ENCODE data around the gene MAML3. TPM values are rescaled to one million over a fixed set of nuclear protein-coding genes. Genes with fewer than 3 reads are reported as not detected.

The MAML3 gene
- total RNA-seq, 6 donors from 2014 or later = 9.6 to 31.4 (median 14.5) TPM

- Histone ChIP-seq H3K36me3 (no peaks in the 10 kb centered on the region), H3K9me3 (no peaks in the 10 kb centered on the region), H3K27ac (no peak overlapping the region), H3K27me3 (no peaks in the 10 kb centered on the region), H3K4me3 (no peak overlapping the region), H3K4me1 (peaks cover 0 to 19% (median 14%) of the 10 kb centered on the region in 4 donors)
- DNase-seq (no peak), ATAC-seq (ENCODE audit: low FRiP score in 2 of 2) (no peak)
- TF ChIP-seq POLR2A (IDR thresholded peaks at IDR 0.05) (no peak), CTCF (IDR thresholded peaks at IDR 0.05) (no peak), POLR2AphosphoS5 (IDR thresholded peaks at IDR 0.05) (no peak), EP300 (IDR thresholded peaks at IDR 0.05) (no peak)
- 78 to 91% methylated on average over 3 of the region's 3 CpGs for WGBS, 2 donors
These were observed 308.4 kb downstream of the MAML3 start for GRCh38 chr4:139845453-139846093.

- H3K27ac ChIP-seq = peak overlapping the region in 1 of 4 donors; percentile 61
- H3K4me1 ChIP-seq = peaks cover 6 to 23% (median 17%) of the 10 kb centered on the region in 4 donors
- no peaks in the 10 kb centered on the region for H3K27me3 ChIP-seq
- no peak overlapping the region for H3K4me3 ChIP-seq
- no peaks in the 10 kb centered on the region for H3K36me3 ChIP-seq
- ATAC-seq (ENCODE audit: low FRiP score in 2 of 2) = no peak
- TF ChIP-seq POLR2AphosphoS5 (IDR thresholded peaks at IDR 0.05) (no peak), EP300 (IDR thresholded peaks at IDR 0.05) (no peak), POLR2A (IDR thresholded peaks at IDR 0.05) (no peak), CTCF (IDR thresholded peaks at IDR 0.05) (no peak)
- H3K9me3 ChIP-seq = no peaks in the 10 kb centered on the region
- DNase-seq = no peak
These were observed 309.4 kb downstream of the MAML3 start for GRCh38 chr4:139844459-139845036.

GRCh38 chr4:139844057-139844456 is 309.9 kb downstream of the MAML3 start:
- Histone ChIP-seq H3K4me3 (no peak overlapping the region), H3K9me3 (no peaks in the 10 kb centered on the region), H3K27ac (peak overlapping the region in 1 of 4 donors; percentile 61), H3K4me1 (peaks cover 8 to 24% (median 16%) of the 10 kb centered on the region in 4 donors), H3K36me3 (no peaks in the 10 kb centered on the region), H3K27me3 (no peaks in the 10 kb centered on the region)
- no peak for TF ChIP-seq POLR2A (IDR thresholded peaks at IDR 0.05)
- ATAC-seq (ENCODE audit: low FRiP score in 2 of 2) (no peak), DNase-seq (no peak)
- 93 to 100% methylated on average over 2 of the region's 2 CpGs for WGBS, 2 donors

GRCh38 chr4:139843641-139844040 is 310.3 kb downstream of the MAML3 start:
- H3K36me3 ChIP-seq = no peaks in the 10 kb centered on the region
- peak overlapping the region in 1 of 4 donors; percentile 61 for H3K27ac ChIP-seq
- no peak for ATAC-seq (ENCODE audit: low FRiP score in 2 of 2)
- H3K4me3 ChIP-seq = no peak overlapping the region
- DNase-seq = no peak
- H3K27me3 ChIP-seq = no peaks in the 10 kb centered on the region
- H3K9me3 ChIP-seq = no peaks in the 10 kb centered on the region
- TF ChIP-seq CTCF (IDR thresholded peaks at IDR 0.05) = no peak
- TF ChIP-seq POLR2AphosphoS5 (IDR thresholded peaks at IDR 0.05) = no peak
- TF ChIP-seq POLR2A (IDR thresholded peaks at IDR 0.05) = no peak
- no peak for TF ChIP-seq EP300 (IDR thresholded peaks at IDR 0.05)
- peaks cover 8 to 24% (median 15%) of the 10 kb centered on the region in 4 donors for H3K4me1 ChIP-seq
- 72 to 76% methylated on average over 5 of the region's 5 CpGs for WGBS, 2 donors

GRCh38 chr4:139841464-139842195 is 312.4 kb downstream of the MAML3 start:
- Histone ChIP-seq H3K4me3 (no peak overlapping the region), H3K27me3 (no peaks in the 10 kb centered on the region), H3K9me3 (no peaks in the 10 kb centered on the region), H3K27ac (no peak overlapping the region), H3K4me1 (peaks cover 8 to 24% (median 15%) of the 10 kb centered on the region in 4 donors), H3K36me3 (no peaks in the 10 kb centered on the region)
- DNase-seq = no peak
- WGBS, 2 donors = 69 to 70% methylated on average over 10 of the region's 10 CpGs
- no peak for ATAC-seq (ENCODE audit: low FRiP score in 2 of 2)
- TF ChIP-seq EP300 (IDR thresholded peaks at IDR 0.05) (no peak), CTCF (IDR thresholded peaks at IDR 0.05) (no peak), POLR2AphosphoS5 (IDR thresholded peaks at IDR 0.05) (no peak), POLR2A (IDR thresholded peaks at IDR 0.05) (no peak)

Data from upper lobe of left lung (tissue), 6 donors.